UCSD-AML1 (cell line): ENCODE data around the gene IL37.
"Not testable (repeated sequence)": the region's sequence is repeated elsewhere in the genome, so short reads cannot be mapped to it uniquely, and the experiment has no call there.

Experiments used
- DNase-seq: peaks from one replicate; lab custom pipeline; 2025; ENCODE audit not compliant: unreplicated experiment; lab: John Stamatoyannopoulos, UW

Gene IL37

GRCh38 chr2:112887964-112888749 lies 22.8 kb upstream of the IL37 start:
- DNase-seq = no peak

- DNase-seq = no peak
These were observed 21.0 kb upstream of the IL37 start for GRCh38 chr2:112889976-112890375.

GRCh38 chr2:112891385-112891831 lies 19.6 kb upstream of the IL37 start:
- DNase-seq = no peak

- no peak for DNase-seq
These were observed 17.2 kb upstream of the IL37 start for GRCh38 chr2:112893752-112894151.

- no peak for DNase-seq
These were observed 13.9 kb upstream of the IL37 start for GRCh38 chr2:112896909-112897623.

GRCh38 chr2:112897624-112897978 lies 13.4 kb upstream of the IL37 start:
- no peak for DNase-seq

GRCh38 chr2:112901431-112902065 lies 9.4 kb upstream of the IL37 start:
- DNase-seq = not testable (repeated sequence)

- DNase-seq = no peak
These were observed 8.1 kb upstream of the IL37 start for GRCh38 chr2:112902816-112903215.

GRCh38 chr2:112904883-112905282 lies 6.1 kb upstream of the IL37 start:
- DNase-seq = no peak

GRCh38 chr2:112906276-112906675 lies 4.7 kb upstream of the IL37 start:
- no peak for DNase-seq

GRCh38 chr2:112907001-112907949 lies 3.7 kb upstream of the IL37 start:
- no peak for DNase-seq

GRCh38 chr2:112908559-112908958 lies 2.4 kb upstream of the IL37 start:
- not testable (repeated sequence) for DNase-seq

GRCh38 chr2:112910219-112910618 lies 746 bp upstream of the IL37 start:
- no peak for DNase-seq

GRCh38 chr2:112912403-112912802 lies 1.4 kb downstream of the IL37 start:
- no peak for DNase-seq

- no peak for DNase-seq
These were observed 4.6 kb downstream of the IL37 start for GRCh38 chr2:112915300-112916144.

GRCh38 chr2:112916145-112916571 lies 5.2 kb downstream of the IL37 start:
- no peak for DNase-seq

- no peak for DNase-seq
These were observed 5.8 kb downstream of the IL37 start for GRCh38 chr2:112916625-112917247.

GRCh38 chr2:112917856-112918255 lies 6.9 kb downstream of the IL37 start:
- DNase-seq = no peak

- no peak for DNase-seq
These were observed 7.3 kb downstream of the IL37 start for GRCh38 chr2:112918256-112918655.
